SK-N-MC (cell line): Measurements from ENCODE around the gene EHD4.

Experiments used
- DNase-seq: peaks from one replicate; pipeline ENCODE4 v3.0.0-alpha.2; 2011; ENCODE audit warnings: low read depth, low spot score
- H3K27ac ChIP-seq: fragments of 200-600 bp; sonication (generic); 2 replicates; pipeline ENCODE4 v1.5.1; 2016; ENCODE audit warnings: mixed run types
- H3K36me3 ChIP-seq: fragments of 200-600 bp; sonication (generic); 2 replicates; pipeline ENCODE4 v1.6.1; 2017; ENCODE audit warnings: antibody characterized with exemption, low read length, mixed read lengths; ENCODE audit not compliant: insufficient read depth
- H3K4me3 ChIP-seq: fragments of 200-600 bp; sonication (generic); 2 replicates; pipeline ENCODE4 v1.5.1; 2016
- H3K9ac ChIP-seq: fragments of 200-600 bp; sonication (generic); 2 replicates; pipeline ENCODE4 v1.8.0; 2017; ENCODE audit warnings: mixed run types, mixed read lengths; ENCODE audit not compliant: insufficient read length
- H3K9me3 ChIP-seq: fragments of 200-600 bp; sonication (generic); 2 replicates; pipeline ENCODE4 v1.6.1; 2017; ENCODE audit warnings: low read depth, mild to moderate bottlenecking, antibody characterized with exemption, low read length, moderate library complexity, mixed read lengths
- EZH2 ChIP-seq: fragments of 200-600 bp; sonication (generic); IDR thresholded peaks from one replicate; pipeline ENCODE4 v1.6.1; 2017; ENCODE audit warnings: antibody characterized with exemption
- FOXP2 ChIP-seq: optimal IDR thresholded peaks from 2 replicates; pipeline ENCODE3; 2011; ENCODE audit warnings: mild to moderate bottlenecking, moderate library complexity; ENCODE audit not compliant: insufficient read depth; ENCODE audit errors: extremely low read length, control extremely low read depth
- POLR2AphosphoS5 ChIP-seq: IDR thresholded peaks from 2 replicates; pipeline ENCODE4 v1.6.1; 2012; ENCODE audit warnings: mild to moderate bottlenecking, low read depth, low read length, borderline replicate concordance

The EHD4 gene

GRCh38 chr15:41853831-41854230, 118.5 kb downstream of the EHD4 start:
- DNase-seq, result no peak
- Histone ChIP-seq H3K9me3 (no peaks in the 10 kb centered on the region), H3K27ac (no peak overlapping the region), H3K36me3 (no peaks in the 10 kb centered on the region), H3K9ac (no peak overlapping the region), H3K4me3 (no peak overlapping the region)
- no peak for TF ChIP-seq EZH2
- TF ChIP-seq POLR2AphosphoS5, result no peak
- TF ChIP-seq FOXP2, result no peak

DNA sequence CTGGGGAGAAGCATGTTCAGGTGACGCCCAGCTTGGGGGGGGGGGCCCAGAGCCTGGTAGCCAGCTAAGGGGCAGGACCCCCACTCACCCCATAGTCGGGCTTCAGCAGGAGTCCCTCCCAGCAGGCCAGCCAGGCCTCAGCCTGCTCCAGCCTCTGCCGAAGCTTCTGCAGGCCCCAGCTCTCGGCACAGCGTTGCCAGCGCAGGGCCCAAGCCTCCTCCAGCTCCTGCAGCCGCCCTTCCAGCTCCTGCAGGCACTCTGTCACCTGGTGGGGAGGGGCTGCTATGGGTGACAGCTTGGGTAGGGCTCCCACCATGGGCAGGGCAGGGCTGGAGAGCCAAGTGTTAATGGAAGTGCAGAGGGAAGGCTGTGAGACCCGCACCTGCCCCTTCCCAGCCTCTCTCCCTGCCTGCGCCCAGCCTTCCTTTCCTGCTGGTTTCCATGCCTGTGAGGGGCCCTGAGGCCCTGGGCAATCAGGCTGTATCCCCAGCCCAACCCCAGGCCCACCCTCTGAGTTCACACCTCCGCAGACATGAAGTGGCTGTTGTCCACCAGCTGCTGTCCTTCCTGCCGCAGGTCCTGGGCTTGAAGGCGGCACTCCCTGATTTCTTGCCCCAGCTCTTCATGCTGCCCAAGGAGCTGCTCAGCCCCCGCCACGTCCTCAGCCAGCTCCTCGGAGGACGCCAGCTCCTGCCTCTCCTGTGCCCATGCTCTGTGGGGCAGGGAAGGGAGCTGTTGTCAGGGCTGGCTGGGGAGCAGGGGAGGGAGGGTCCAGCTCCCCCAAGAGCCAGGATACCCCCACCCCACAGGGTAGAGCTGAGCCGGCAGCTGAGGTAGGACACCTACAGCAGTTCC, 119.4 kb downstream of the EHD4 start:
- Histone ChIP-seq H3K9me3 (no peaks in the 10 kb centered on the region), H3K4me3 (no peak overlapping the region), H3K9ac (no peak overlapping the region), H3K36me3 (no peaks in the 10 kb centered on the region), H3K27ac (no peak overlapping the region)
- TF ChIP-seq FOXP2 (no peak), EZH2 (no peak), POLR2AphosphoS5 (no peak)
- no peak for DNase-seq

DNA sequence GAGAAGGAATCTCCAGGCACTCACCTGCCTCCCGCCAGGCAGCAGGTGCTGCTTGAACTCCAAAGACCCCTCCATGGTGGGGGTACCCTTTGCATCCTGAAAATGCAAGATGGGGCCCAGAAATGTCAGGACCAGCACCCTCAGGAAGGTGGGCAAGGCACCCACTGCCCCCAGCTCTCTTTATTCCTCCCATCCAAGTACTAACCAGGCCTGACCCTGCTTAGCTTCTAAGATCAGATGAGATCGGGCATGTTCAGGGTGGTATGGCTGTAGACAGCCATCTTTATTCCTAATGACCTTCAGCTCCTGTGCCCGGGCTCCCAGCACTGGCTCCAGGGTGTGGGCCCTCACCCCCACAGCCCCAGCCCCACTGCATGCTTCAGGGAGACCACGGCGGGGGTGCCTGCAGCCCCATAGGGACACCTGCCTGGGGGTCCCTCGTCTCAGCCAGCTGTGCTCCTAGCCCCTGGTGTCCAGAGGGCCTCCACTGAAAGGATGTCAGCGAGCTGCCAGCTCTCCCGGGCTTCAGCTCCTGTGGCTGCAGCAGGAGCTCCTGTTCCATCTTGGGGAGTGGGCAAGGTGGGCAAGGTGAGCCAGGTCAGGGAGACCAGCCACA, 120.5 kb downstream of the EHD4 start:
- no peak overlapping the region for H3K9ac ChIP-seq
- H3K4me3 ChIP-seq, result no peak overlapping the region
- H3K27ac ChIP-seq, result no peak overlapping the region
- TF ChIP-seq EZH2 (no peak), POLR2AphosphoS5 (no peak), FOXP2 (no peak)
- no peak for DNase-seq
- no peaks in the 10 kb centered on the region for H3K36me3 ChIP-seq
- no peaks in the 10 kb centered on the region for H3K9me3 ChIP-seq

GRCh38 chr15:41851167-41851523, 121.2 kb downstream of the EHD4 start:
- no peak overlapping the region for H3K9ac ChIP-seq
- H3K36me3 ChIP-seq, result no peaks in the 10 kb centered on the region
- no peaks in the 10 kb centered on the region for H3K9me3 ChIP-seq
- no peak overlapping the region for H3K27ac ChIP-seq
- no peak for DNase-seq
- no peak overlapping the region for H3K4me3 ChIP-seq
- TF ChIP-seq EZH2, result no peak
- TF ChIP-seq POLR2AphosphoS5, result no peak
- TF ChIP-seq FOXP2, result no peak

- Histone ChIP-seq H3K9me3 (no peaks in the 10 kb centered on the region), H3K9ac (no peak overlapping the region), H3K36me3 (no peaks in the 10 kb centered on the region), H3K4me3 (no peak overlapping the region), H3K27ac (no peak overlapping the region)
- no peak for TF ChIP-seq FOXP2
- DNase-seq, result no peak
Observed at GRCh38 chr15:41850482-41851166, 121.7 kb downstream of the EHD4 start.

GRCh38 chr15:41849861-41850260, 122.5 kb downstream of the EHD4 start:
- H3K9me3 ChIP-seq, result no peaks in the 10 kb centered on the region
- H3K4me3 ChIP-seq, result no peak overlapping the region
- DNase-seq, result no peak
- TF ChIP-seq EZH2 (no peak), FOXP2 (no peak), POLR2AphosphoS5 (no peak)
- no peaks in the 10 kb centered on the region for H3K36me3 ChIP-seq
- H3K9ac ChIP-seq, result no peak overlapping the region
- H3K27ac ChIP-seq, result no peak overlapping the region

- Histone ChIP-seq H3K4me3 (no peak overlapping the region), H3K9me3 (no peaks in the 10 kb centered on the region), H3K27ac (no peak overlapping the region), H3K9ac (no peak overlapping the region), H3K36me3 (no peaks in the 10 kb centered on the region)
- TF ChIP-seq EZH2 (no peak), FOXP2 (no peak), POLR2AphosphoS5 (no peak)
- no peak for DNase-seq
Observed at GRCh38 chr15:41849204-41849603, 123.2 kb downstream of the EHD4 start.

DNA sequence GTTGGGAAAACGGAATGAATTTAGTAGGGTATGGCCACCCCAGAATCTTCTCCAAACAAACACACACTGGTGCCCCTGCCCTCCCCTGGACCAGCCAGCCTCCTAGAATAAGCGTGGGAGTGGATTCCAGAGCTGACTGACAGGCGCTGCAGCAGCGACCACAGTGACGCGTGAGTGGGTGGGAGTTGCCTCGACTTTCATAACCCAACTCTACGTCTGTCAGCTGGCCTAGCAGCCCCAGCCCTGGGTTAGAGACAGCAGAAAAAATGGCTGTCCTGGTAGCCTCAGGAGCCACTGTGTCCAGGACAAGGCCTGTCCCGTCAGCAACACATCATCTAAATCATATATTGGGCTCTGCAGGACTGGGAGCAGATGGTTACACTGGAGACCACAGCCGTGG, 123.7 kb downstream of the EHD4 start:
- no peak overlapping the region for H3K27ac ChIP-seq
- no peaks in the 10 kb centered on the region for H3K9me3 ChIP-seq
- H3K36me3 ChIP-seq, result no peaks in the 10 kb centered on the region
- DNase-seq, result no peak
- no peak overlapping the region for H3K4me3 ChIP-seq
- TF ChIP-seq POLR2AphosphoS5 (no peak), FOXP2 (no peak), EZH2 (no peak)
- H3K9ac ChIP-seq, result no peak overlapping the region

GRCh38 chr15:41847981-41848380, 124.4 kb downstream of the EHD4 start:
- no peaks in the 10 kb centered on the region for H3K9me3 ChIP-seq
- DNase-seq, result no peak
- no peak overlapping the region for H3K4me3 ChIP-seq
- no peak overlapping the region for H3K27ac ChIP-seq
- no peak overlapping the region for H3K9ac ChIP-seq
- H3K36me3 ChIP-seq, result no peaks in the 10 kb centered on the region
- TF ChIP-seq POLR2AphosphoS5, result no peak
- TF ChIP-seq EZH2, result no peak
- no peak for TF ChIP-seq FOXP2
